ENCODE data around the gene FEZF1. TPM values are rescaled to one million over a fixed set of nuclear protein-coding genes. Genes with fewer than 3 reads are reported as not detected.

The FEZF1 gene
- total and polyA plus RNA-seq, 2 of the 4 experiments (the other 2 are of a cell fraction) = not detected

GRCh38 chr7:122327969-122328368 lies 23.4 kb upstream of the FEZF1 start:
- no peaks in the 10 kb centered on the region for H3K9me1 ChIP-seq (ENCODE audit: insufficient read depth, low read length)
- H4K91ac ChIP-seq (ENCODE audit: insufficient read depth, low read depth, low read length) = no peak overlapping the region
- H2BK20ac ChIP-seq (ENCODE audit: low read depth, low read length) = no peak overlapping the region
- no peak overlapping the region for H3K9ac ChIP-seq (ENCODE audit: low read depth, low read length)
- POLR2A ChIA-PET (ENCODE audit: unreplicated experiment) = no interaction called here
- H4K5ac ChIP-seq (ENCODE audit: low read depth, low read length) = no peak overlapping the region
- H3K79me1 ChIP-seq (ENCODE audit: low read depth in 1 of 2, low read length in 2 of 2) = no peaks in the 10 kb centered on the region
- no peaks in the 10 kb centered on the region for H3K9me3 ChIP-seq (ENCODE audit: control insufficient read depth, insufficient read depth, low read length)
- no peak overlapping the region for H4K8ac ChIP-seq (ENCODE audit: low read depth in 2 of 2, low read length in 2 of 2)
- H3K36me3 ChIP-seq (ENCODE audit: control insufficient read depth, insufficient read depth, low read length) = no peaks in the 10 kb centered on the region
- no peak overlapping the region for H2BK15ac ChIP-seq (ENCODE audit: low read depth, low read length)
- no peak overlapping the region for H3K4ac ChIP-seq (ENCODE audit: low read depth, low read length)
- H3K56ac ChIP-seq (ENCODE audit: extremely low read depth, insufficient read depth, low read length) = no peak overlapping the region
- no CpG with 5 or more reads among the region's 3 CpGs for WGBS, 2 experiments (ENCODE audit: extremely low coverage in 2 of 2, insufficient read length in 1 of 2)
- DNase-seq (no peak), ATAC-seq (ENCODE audit: low read depth) (no peak)
- no peak overlapping the region for H3K4me2 ChIP-seq (ENCODE audit: low read depth, low read length)
- no peak overlapping the region for H2AK9ac ChIP-seq (replicated peaks; ENCODE audit: low read depth, low read length, poor library complexity)
- H2BK120ac ChIP-seq (ENCODE audit: low read depth, low read length) = no peak overlapping the region
- intact Hi-C loops (cut with micrococcal nuclease) = no loop called here
- no peak overlapping the region for H3K4me3 ChIP-seq (ENCODE audit: insufficient read depth, low read depth, low read length)
- no peak overlapping the region for H2BK5ac ChIP-seq (ENCODE audit: low read depth, low read length, poor library complexity, severe bottlenecking)
- H3K4me1 ChIP-seq (ENCODE audit: control insufficient read depth, insufficient read depth, low read length) = no peaks in the 10 kb centered on the region
- CTCF ChIA-PET = interaction anchor here (0.7 kb wide), 1 partner anchor 29 kb away, joined by 3 read pairs; no protein-coding TSS in a partner anchor
- no peaks in the 10 kb centered on the region for H4K20me1 ChIP-seq (ENCODE audit: insufficient read depth, low read length)
- H3K14ac ChIP-seq (replicated peaks; ENCODE audit: low read depth, low read length) = no peak overlapping the region
- H3K23ac ChIP-seq (ENCODE audit: low read depth, low read length) = no peak overlapping the region
- no TSS peak for BruUV-seq (replicated peaks)
- dilution Hi-C loops (cut with HindIII; ENCODE audit: low sequenced_read_pairs, unreplicated experiment) = no loop called here
- TF ChIP-seq MAFK (IDR thresholded peaks at IDR 0.05; ENCODE audit: low read depth, low read length) = no peak
- TF ChIP-seq POLR2A (IDR thresholded peaks at IDR 0.05; ENCODE audit: low read depth, low read length) = no peak
- TF ChIP-seq CTCF (conservative IDR thresholded peaks at IDR 0.05; ENCODE audit: low read depth, low read length) = no peak
- H2AFZ ChIP-seq (replicated peaks; ENCODE audit: low read length, poor library complexity) = no peak overlapping the region
- H3K27me3 ChIP-seq (ENCODE audit: control insufficient read depth, insufficient read depth, low read length) = no peaks in the 10 kb centered on the region
- in situ Hi-C loops (cut with MboI; ENCODE audit: low sequenced_read_pairs) = no loop called here
- no peak overlapping the region for H3K27ac ChIP-seq (ENCODE audit: insufficient read depth, low read length)
- no peak overlapping the region for H2AK5ac ChIP-seq (ENCODE audit: low read depth, low read length)
- no peak overlapping the region for H3K18ac ChIP-seq (ENCODE audit: low read depth, low read length)

Measured in IMR-90 (cell line).